OCI-LY3 (cell line): ENCODE results near the gene DNAAF5.

ENCODE experiments used
- H2AFZ ChIP-seq: fragments of 200-600, 300-600 bp; shearing (Covaris generic); 2 replicates; pipeline ENCODE4 v1.6.0; 2014; ENCODE audit warnings: antibody characterized with exemption, low read depth, low read length
- H3K27ac ChIP-seq: fragments of 200-600, 300-600 bp; sonication (generic); 2 replicates; pipeline ENCODE4 v1.5.1; 2014; ENCODE audit warnings: mild to moderate bottlenecking, low read length, moderate library complexity, mixed read lengths
- H3K27me3 ChIP-seq: fragments of 200-600, 300-600 bp; sonication (generic); 2 replicates; pipeline ENCODE4 v1.6.1; 2014; ENCODE audit warnings: low read depth, low read length, mixed read lengths
- H3K36me3 ChIP-seq: fragments of 200-600, 300-600 bp; sonication (generic); replicated peaks from 2 replicates; pipeline ENCODE3; 2014; ENCODE audit warnings: low read depth, low read length, mixed read lengths
- H3K4me1 ChIP-seq: fragments of 300-600, 200-600 bp; sonication (generic); 2 replicates; pipeline ENCODE4 v1.6.1; 2014; ENCODE audit warnings: low read length, mixed read lengths
- H3K4me2 ChIP-seq: fragments of 200-600, 300-600 bp; sonication (generic); 2 replicates; pipeline ENCODE4 v1.6.1; 2014; ENCODE audit warnings: low read length, mixed read lengths
- H3K4me3 ChIP-seq: fragments of 300-600, 200-600 bp; sonication (generic); 2 replicates; pipeline ENCODE4 v1.5.1; 2014; ENCODE audit warnings: antibody characterized with exemption, mild to moderate bottlenecking, low read length, moderate library complexity
- H3K79me2 ChIP-seq: fragments of 300-600, 200-600 bp; shearing (Covaris generic); 2 replicates; pipeline ENCODE4 v1.6.1; 2014; ENCODE audit warnings: mild to moderate bottlenecking, low read length, mixed read lengths
- H3K9ac ChIP-seq: fragments of 300-600, 200-600 bp; shearing (Covaris generic); 2 replicates; pipeline ENCODE4 v1.6.0; 2014; ENCODE audit warnings: mild to moderate bottlenecking, low read length, moderate library complexity
- H3K9me3 ChIP-seq: fragments of 200-600, 300-600 bp; shearing (Covaris generic); 2 replicates; pipeline ENCODE4 v1.6.1; 2014; ENCODE audit warnings: low read length, mixed read lengths; ENCODE audit not compliant: insufficient read depth
- H4K20me1 ChIP-seq: fragments of 200-600, 300-600 bp; sonication (generic); 2 replicates; pipeline ENCODE4 v1.6.1; 2016; ENCODE audit warnings: low read length, mixed read lengths; ENCODE audit not compliant: insufficient read depth
- EZH2phosphoT487 ChIP-seq: fragments of 200-600 bp; shearing (Covaris generic); IDR thresholded peaks from 2 replicates; pipeline ENCODE4 v1.6.1; 2018; ENCODE audit warnings: antibody characterized with exemption, mixed run types, low read depth
- TF ChIP-seq, protein P1 (sequence below): fragments of 200-600, 300-600 bp; sonication (generic); IDR thresholded peaks from 2 replicates; pipeline ENCODE4 v1.5.1; 2014; ENCODE audit warnings: antibody characterized with exemption, low read length, low read depth

DNAAF5 gene

DNA sequence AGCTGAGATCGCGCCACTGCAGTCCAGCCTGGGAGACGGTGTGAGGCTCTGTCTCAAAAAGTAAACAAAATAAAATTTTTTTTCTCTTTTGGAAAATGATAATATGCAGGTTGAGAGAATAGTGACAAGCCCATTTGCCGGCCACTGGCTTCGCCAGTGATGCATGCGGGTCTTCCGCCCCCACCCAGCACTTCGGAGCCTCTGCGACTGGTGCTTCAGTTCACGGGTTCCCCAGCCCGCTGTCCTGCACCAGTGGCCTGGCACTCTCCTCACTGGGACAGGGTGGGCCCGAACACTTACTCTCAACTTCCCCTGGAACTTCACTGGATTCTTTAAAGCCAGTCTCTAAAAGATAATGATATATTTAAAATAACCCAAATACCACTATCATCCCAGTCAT lies 108.5 kb downstream of the DNAAF5 start:
- Histone ChIP-seq H2AFZ (no peak overlapping the region), H4K20me1 (peaks cover 21% of the 10 kb centered on the region), H3K9ac (no peak overlapping the region), H3K79me2 (peaks cover 58% of the 10 kb centered on the region), H3K27me3 (no peaks in the 10 kb centered on the region), H3K9me3 (no peaks in the 10 kb centered on the region), H3K27ac (no peak overlapping the region), H3K36me3 (peaks cover 4% of the 10 kb centered on the region), H3K4me2 (no peak overlapping the region), H3K4me3 (no peak overlapping the region), H3K4me1 (peaks cover 13% of the 10 kb centered on the region)
- TF ChIP-seq EZH2phosphoT487, result no peak
- TF ChIP-seq, protein P1, sequence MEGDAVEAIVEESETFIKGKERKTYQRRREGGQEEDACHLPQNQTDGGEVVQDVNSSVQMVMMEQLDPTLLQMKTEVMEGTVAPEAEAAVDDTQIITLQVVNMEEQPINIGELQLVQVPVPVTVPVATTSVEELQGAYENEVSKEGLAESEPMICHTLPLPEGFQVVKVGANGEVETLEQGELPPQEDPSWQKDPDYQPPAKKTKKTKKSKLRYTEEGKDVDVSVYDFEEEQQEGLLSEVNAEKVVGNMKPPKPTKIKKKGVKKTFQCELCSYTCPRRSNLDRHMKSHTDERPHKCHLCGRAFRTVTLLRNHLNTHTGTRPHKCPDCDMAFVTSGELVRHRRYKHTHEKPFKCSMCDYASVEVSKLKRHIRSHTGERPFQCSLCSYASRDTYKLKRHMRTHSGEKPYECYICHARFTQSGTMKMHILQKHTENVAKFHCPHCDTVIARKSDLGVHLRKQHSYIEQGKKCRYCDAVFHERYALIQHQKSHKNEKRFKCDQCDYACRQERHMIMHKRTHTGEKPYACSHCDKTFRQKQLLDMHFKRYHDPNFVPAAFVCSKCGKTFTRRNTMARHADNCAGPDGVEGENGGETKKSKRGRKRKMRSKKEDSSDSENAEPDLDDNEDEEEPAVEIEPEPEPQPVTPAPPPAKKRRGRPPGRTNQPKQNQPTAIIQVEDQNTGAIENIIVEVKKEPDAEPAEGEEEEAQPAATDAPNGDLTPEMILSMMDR, result no peak

DNA sequence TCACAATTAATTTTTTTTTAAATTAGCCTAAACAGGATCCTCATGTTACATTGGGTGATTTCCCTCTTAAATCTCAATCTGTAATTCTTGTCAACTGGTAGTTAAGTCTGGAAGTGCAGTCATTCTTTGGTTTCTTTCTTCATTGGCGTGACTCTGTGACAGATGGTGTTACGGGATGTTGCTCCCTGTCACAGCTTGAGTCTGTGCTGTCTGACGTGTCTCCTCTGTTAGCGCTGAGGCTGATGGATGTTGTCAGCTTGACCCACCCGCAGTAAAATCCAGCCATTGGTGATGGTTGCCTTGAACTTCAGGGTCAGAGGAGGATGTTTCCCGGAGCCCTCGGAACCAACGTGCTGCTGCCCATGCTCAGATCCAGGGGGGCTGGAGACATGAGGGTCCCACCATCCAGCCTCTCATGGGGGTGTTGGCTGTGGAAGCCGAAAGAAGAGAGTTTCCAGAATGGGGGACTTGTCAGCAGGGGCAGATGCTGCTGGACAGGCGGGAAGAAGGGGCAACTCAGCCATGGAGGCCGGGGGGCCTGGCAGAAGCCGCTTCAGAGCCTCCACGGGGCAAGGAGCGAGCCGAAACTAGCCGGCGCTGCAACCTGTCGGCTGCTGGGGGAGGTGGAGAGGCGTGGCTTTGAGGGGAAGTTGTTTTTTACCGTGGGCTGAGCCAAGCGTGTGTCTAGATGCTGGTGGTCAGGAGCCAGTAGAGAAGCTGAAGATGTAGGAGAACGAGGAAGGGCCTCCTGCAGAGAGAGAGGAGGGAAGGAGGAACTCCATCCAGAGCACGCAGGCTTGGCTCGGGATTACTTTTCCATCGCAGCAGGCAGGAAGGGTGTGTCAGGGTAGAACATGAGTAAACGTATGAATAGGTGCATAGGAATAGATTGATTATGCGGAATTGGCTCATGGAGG lies 109.2 kb downstream of the DNAAF5 start:
- TF ChIP-seq EZH2phosphoT487, result no peak
- TF ChIP-seq, protein P1, result no peak
- Histone ChIP-seq H3K9ac (no peak overlapping the region), H2AFZ (no peak overlapping the region), H3K27ac (no peak overlapping the region), H3K4me2 (no peak overlapping the region), H3K9me3 (no peaks in the 10 kb centered on the region), H3K4me3 (no peak overlapping the region), H3K79me2 (peaks cover 51% of the 10 kb centered on the region), H3K36me3 (peaks cover 4% of the 10 kb centered on the region), H4K20me1 (peaks cover 18% of the 10 kb centered on the region), H3K4me1 (peaks cover 13% of the 10 kb centered on the region), H3K27me3 (no peaks in the 10 kb centered on the region)
